ENCODE measurements around the gene ZSWIM1. TPM values are rescaled to one million over a fixed set of nuclear protein-coding genes. Genes with fewer than 3 reads are reported as not detected.

Gene ZSWIM1
- total and polyA plus RNA-seq, 2 of the 13 experiments (the other 11 are each of a cell fraction or from before 2014, with no cell fraction given), result 9.5 to 11.7 TPM

GRCh38 chr20:45933266-45934045 lies 52.4 kb downstream of the ZSWIM1 start (continued):
- TF ChIP-seq JUND (CRISPR knock-in tag; IDR thresholded peaks at IDR 0.05), result 0 out of 2 replicates have a peak, but pooled peaks have one; percentile 32
- TF ChIP-seq ZNF75D (CRISPR knock-in tag; IDR thresholded peaks at IDR 0.05; ENCODE audit: borderline replicate concordance), result no peak
- peak; percentile 13; the same call in 1 of the 2 replicates for TF ChIP-seq YEATS2 (CRISPR knock-in tag; IDR thresholded peaks at IDR 0.05; ENCODE audit: borderline replicate concordance)
- peak; percentile 34; the same call in 1 of the 2 replicates for TF ChIP-seq HOXA3 (CRISPR knock-in tag; IDR thresholded peaks at IDR 0.05)
- peak; percentile 25; the same call in 1 of the 2 replicates for TF ChIP-seq ZNF639 (CRISPR knock-in tag; conservative IDR thresholded peaks at IDR 0.05)
- TF ChIP-seq, protein P1, sequence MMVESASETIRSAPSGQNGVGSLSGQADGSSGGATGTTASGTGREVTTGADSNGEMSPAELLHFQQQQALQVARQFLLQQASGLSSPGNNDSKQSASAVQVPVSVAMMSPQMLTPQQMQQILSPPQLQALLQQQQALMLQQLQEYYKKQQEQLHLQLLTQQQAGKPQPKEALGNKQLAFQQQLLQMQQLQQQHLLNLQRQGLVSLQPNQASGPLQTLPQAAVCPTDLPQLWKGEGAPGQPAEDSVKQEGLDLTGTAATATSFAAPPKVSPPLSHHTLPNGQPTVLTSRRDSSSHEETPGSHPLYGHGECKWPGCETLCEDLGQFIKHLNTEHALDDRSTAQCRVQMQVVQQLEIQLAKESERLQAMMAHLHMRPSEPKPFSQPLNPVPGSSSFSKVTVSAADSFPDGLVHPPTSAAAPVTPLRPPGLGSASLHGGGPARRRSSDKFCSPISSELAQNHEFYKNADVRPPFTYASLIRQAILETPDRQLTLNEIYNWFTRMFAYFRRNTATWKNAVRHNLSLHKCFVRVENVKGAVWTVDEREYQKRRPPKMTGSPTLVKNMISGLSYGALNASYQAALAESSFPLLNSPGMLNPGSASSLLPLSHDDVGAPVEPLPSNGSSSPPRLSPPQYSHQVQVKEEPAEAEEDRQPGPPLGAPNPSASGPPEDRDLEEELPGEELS (CRISPR knock-in tag; IDR thresholded peaks at IDR 0.05), result peak; percentile 65
- TF ChIP-seq ZNF253 (CRISPR knock-in tag; IDR thresholded peaks at IDR 0.05; ENCODE audit: borderline replicate concordance), result no peak
- TF ChIP-seq ZNF143 (CRISPR knock-in tag; IDR thresholded peaks at IDR 0.05), result no peak; the same call in 1 of the 2 replicates
- peak; percentile 68; the same call in 1 of the 2 replicates for TF ChIP-seq CBFB (CRISPR knock-in tag; IDR thresholded peaks at IDR 0.05)
- TF ChIP-seq FOSL2 (CRISPR knock-in tag; IDR thresholded peaks at IDR 0.05), result peak; percentile 59; the same call in 1 of the 2 replicates
- 0 out of 2 replicates have a peak, but pooled peaks have one; percentile 40 for TF ChIP-seq PLSCR1 (CRISPR knock-in tag; IDR thresholded peaks at IDR 0.05; ENCODE audit: borderline replicate concordance)
- TF ChIP-seq PHF21A (CRISPR knock-in tag; IDR thresholded peaks at IDR 0.05), result peak; percentile 81
- no peak for TF ChIP-seq ATF3 (CRISPR knock-in tag; IDR thresholded peaks at IDR 0.05)
- TF ChIP-seq ZNF850 (CRISPR knock-in tag; conservative IDR thresholded peaks at IDR 0.05), result no peak
- no peak; the same call in 1 of the 2 replicates for TF ChIP-seq SP4 (CRISPR knock-in tag; IDR thresholded peaks at IDR 0.05)
- no peak for TF ChIP-seq CHCHD3 (CRISPR knock-in tag; IDR thresholded peaks at IDR 0.05)
- TF ChIP-seq ZNF275 (CRISPR knock-in tag; IDR thresholded peaks at IDR 0.05; ENCODE audit: borderline replicate concordance), result peak; percentile 83
- TF ChIP-seq RFXANK (CRISPR knock-in tag; IDR thresholded peaks at IDR 0.05), result no peak
- TF ChIP-seq ZMYM3 (CRISPR knock-in tag; IDR thresholded peaks at IDR 0.05), result no peak
- peak; percentile 54; the same call in 1 of the 2 replicates for TF ChIP-seq FOXJ3 (CRISPR knock-in tag; IDR thresholded peaks at IDR 0.05; ENCODE audit: borderline replicate concordance)
- no peak; the same call in 1 of the 2 replicates for TF ChIP-seq ZNF343 (CRISPR knock-in tag; IDR thresholded peaks at IDR 0.05)
